ENCODE data around the gene MAP3K3.

MAP3K3 gene

DNA sequence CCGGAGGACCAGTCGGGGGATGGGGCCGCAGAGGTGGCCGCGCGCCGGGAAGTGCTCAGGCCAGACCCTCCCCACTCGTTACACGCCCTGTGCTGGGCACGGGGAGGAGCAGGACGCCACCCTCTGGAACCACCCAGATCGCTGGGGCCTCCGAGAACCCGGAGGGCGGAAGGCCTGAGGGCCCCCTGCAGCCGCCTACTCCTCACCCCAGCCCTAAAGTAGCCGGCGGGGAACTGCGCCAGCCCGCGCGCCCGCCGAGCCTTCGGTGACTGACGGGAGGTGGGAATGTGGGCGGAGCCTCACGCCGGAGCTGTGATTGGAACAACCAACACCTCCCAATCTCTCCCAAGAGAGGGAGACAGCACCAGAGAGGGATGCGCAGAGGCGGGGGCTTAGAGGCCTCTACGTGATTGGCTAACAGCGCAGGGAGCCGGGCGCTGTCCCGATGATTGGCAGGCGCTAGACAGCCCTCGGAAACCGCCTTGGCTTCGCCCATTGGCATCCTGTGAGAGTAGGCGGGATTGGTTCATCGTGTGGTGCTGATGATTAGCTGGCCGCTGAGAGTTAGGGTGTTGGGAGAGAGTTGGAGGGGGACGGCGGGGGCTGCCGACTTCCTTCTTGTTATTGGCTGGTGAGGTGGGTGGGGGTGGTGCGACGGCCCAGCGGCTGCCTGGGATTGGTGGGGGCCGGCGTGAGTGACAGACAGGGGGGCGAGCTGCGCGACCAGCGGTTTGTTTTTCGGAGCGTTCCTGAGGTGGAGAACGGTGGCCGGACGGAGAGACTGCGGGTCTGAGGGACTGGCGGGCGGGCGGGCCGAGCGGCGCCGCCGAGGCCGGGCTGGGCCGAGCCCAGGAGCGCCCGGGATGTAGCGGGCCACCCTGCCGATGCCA lies at the start of gene MAP3K3:
MAP3K3 (plus strand) TSS at position 734 of the 890 bp plus-strand sequence. CDS start 343 bp downstream, outside the sequence.
- DNase-seq (ENCODE audit: low read depth in 2 of 3, low spot score in 2 of 3): peak; percentile 80 to 93 (median 84)

DNA sequence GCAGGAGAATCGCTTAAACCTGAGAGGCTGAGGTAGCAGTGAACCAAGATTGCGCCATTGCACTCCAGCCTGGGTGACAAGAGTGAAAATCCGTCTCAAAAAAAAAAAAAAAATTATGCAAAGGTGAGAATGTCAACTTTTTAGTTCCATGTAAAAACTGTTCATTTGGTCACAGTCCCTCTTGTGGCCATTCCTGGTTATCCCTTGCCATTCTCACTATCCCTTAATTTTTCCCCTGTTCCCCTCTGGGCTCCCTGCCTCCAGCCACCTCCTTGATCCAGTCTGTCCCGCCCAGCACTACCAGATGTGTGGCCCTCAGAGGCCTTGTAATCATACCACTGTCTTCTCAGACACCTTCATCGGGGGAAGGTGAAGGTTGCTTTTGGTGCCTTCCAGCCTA lies 48.6 kb upstream of the MAP3K3 start:
- DNase-seq (ENCODE audit: low read depth in 2 of 3, low spot score in 2 of 3): no peak

DNA sequence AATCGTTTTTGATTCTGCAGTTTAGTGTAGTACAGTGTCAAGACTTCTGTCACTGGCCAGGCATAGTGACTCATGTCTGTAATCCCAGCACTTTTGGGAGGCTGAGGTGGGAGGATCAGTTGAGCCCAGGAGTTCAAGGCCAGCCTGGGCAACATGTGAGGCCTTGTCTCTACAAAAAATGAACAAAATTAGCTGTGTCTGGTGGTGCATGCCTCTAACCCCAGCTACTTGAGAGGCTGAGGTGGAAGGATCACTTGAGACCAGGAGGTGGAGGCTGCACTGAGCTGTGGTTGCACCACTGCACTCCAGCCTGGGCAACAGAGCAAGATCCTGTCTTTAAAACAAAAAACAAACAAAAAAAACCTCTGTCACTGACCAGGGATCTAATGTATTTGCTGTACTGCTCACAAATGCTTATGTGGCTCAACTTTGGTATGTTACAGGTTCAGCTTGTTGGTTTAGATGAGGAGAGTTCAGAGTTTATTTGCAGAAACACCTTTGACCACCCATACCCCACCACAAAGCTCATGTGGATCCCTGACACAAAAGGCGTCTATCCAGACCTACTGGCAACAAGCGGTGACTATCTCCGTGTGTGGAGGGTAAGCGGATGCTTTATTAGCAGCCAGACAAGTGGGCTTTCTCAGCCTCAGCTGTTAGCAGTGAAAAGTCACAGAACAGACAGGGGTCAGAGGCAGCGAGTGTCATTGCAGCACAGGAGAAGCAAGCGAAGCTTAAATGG lies 44.0 kb upstream of the MAP3K3 start:
- DNase-seq (ENCODE audit: low read depth in 2 of 3, low spot score in 2 of 3): no peak

DNA sequence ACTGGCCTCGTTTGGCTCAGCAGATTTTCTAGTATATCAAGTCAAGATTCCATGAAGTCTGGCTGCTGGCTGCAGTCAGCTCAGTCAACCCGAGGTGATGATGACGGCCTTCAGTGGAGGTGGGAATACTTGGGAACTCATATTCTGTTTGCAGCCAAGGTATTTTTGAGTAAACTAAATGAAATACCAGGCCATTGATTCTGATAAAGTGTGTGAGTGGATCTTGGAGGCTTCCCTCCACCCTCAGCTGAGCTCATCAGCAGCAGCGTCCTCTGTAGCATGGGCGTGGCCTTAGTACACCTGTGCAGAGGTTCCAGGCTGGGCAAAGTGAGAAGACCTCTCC lies 43.5 kb upstream of the MAP3K3 start:
- DNase-seq (ENCODE audit: low read depth in 2 of 3, low spot score in 2 of 3): no peak

DNA sequence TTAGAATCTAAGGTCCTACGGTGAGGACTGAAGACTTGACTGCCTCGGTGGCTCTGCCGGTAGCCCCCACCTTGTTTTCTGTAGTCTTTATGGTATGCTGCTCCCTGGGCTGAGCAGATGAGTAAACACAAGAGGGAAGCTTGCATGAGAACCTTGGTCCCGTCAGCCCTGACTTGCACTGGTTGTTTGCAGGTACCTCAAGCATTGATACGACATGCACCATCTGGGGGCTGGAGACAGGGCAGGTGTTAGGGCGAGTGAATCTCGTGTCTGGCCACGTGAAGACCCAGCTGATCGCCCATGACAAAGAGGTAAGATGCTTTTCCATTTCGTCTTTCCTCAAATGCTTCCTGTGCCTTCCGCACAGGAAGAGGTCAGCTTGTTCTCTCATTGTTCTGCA lies 42.6 kb upstream of the MAP3K3 start:
- DNase-seq (ENCODE audit: low read depth in 2 of 3, low spot score in 2 of 3): no peak

DNA sequence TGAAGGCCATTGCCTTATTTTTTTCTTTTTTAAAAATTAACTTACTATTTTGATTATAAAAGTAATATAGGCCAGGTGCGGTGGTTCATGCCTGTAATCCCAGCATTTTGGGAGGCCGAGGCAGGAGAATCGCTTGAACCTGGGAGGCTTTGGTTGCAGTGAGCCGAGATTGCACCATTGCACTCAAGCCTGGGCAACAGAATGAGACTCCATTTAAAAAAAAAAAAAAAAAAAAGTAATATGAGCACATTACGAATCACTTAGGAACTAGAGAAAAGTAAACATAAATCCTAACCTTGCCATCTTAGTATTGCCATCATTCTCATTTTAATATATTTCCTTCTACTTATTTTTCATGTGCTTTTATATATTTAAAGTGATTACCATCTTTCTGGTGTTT lies 34.4 kb upstream of the MAP3K3 start:
- DNase-seq (ENCODE audit: low read depth in 2 of 3, low spot score in 2 of 3): no peak

DNA sequence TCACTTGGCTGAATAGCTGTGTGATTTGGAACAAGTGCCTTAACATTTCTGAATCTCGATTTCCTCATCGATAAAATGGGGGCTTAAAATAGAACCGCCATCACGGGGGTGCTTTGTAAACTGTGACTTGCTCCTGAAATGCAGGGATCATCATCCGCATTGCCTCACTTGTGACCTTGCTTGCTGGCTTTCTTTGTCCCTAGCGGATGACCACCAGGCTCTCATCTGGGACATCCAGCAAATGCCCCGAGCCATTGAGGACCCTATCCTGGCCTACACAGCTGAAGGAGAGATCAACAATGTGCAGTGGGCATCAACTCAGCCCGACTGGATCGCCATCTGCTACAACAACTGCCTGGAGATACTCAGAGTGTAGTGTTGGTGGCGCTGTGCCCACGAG lies 33.4 kb upstream of the MAP3K3 start:
- no peak for DNase-seq (ENCODE audit: low read depth in 2 of 3, low spot score in 2 of 3)

DNA sequence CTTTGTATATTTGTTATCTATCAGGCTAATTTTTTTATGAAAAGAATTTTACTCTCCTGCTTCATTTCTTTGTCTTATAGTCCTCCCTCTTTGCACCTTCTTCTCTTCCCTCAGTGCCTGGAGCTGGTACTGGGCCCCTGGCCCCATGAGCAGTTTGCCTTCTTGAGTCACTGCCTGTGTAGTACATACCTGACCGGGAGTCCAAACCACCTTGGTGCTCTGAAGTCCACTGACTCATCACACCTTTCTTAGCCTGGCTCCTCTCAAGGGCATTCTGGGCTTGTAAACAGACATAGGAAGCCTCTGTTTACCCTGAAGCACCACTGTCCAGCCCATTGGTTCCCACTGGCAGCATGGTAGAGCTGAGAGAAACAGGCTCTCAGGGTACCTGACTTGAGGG lies 32.6 kb upstream of the MAP3K3 start:
- no peak for DNase-seq (ENCODE audit: low read depth in 2 of 3, low spot score in 2 of 3)

DNA sequence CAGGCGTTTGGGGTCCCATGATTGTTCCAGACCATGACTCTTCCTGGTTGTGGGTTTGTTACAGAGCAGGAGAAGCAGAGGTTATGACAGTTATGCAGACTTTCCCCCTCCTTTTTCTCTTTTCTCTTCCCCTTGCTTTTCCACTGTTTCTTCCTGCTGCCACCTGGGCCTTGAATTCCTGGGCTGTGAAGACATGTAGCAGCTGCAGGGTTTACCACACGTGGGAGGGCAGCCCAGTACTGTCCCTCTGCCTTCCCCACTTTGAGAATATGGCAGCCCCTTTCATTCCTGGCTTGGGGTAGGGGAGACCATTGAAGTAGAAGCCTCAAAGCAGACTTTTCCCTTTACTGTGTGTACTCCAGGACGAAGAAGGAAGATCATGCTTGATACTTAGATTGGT lies 29.4 kb upstream of the MAP3K3 start:
- DNase-seq (ENCODE audit: low read depth in 2 of 3, low spot score in 2 of 3): no peak

DNA sequence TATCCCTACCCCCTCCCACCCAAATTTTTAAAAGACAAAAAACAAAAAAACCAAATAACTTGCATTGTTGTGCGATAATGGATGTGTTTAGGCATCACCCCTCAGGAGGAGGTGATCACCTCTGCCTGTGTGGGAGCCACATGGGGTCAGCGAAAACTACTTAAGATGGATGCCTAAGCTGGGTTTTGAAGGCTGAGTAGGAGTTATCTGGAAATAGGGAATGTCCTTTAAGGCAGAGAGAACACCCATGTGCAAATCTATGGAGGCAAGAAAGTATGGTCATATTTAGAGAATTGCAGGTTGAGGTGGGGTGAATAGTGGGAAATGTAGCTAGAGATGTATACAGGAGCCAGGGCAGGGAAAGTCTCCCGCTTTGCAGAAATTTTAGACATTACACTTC lies 27.1 kb upstream of the MAP3K3 start:
- no peak for DNase-seq (ENCODE audit: low read depth in 2 of 3, low spot score in 2 of 3)

DNA sequence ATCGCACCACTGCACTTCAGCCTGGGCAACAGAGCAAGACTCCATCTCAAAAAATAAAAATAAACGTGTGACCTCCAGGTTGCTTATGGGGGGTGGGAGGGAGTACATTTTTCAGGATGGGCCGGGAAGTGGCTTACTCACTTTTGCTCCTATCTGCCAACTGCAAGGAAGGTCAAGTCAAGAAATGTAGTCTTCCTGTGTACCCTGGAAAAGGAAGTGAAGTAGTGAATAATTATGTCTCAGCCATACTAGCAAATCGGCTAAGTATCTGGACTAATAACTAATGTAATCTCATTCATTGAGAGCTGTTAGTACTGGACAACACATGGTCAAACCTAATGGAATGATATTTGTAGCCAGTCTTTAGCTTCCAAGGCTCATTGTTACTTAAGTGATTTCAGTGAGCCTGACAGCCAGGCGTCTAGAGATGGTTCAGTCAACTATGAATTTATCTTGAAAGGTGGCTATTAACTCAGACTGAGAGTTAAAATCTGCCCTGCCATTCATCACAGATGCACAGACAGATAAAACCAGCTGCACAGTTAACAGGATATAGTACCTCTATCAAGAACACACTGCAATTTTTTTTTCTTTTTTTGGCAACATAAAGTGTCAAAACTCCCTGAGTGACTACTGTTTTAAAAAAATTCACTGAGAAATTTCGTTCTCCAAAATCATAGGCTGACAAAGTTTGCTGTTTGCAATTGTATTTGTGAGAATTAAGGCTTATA lies 25.2 kb upstream of the MAP3K3 start:
- DNase-seq (ENCODE audit: low read depth in 2 of 3, low spot score in 2 of 3): no peak

DNA sequence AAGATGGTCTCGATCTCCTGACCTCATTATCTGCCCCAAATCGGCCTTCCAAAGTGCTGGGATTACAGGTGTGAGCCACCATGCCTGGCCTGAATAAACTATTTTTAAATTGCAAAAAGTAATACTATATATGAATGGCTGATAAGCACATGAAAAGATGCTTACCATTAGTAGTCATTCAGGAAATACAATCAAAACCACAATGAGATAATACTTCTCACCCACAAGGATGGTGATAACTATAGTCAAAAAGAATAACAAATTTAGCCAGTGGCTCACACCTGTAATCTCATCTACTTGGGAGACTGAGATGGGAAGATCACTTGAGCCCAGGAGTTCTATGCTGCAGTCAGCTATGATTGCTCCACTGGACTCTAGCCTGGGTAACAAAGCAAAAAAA lies 23.9 kb upstream of the MAP3K3 start:
- no peak for DNase-seq (ENCODE audit: low read depth in 2 of 3, low spot score in 2 of 3)

DNA sequence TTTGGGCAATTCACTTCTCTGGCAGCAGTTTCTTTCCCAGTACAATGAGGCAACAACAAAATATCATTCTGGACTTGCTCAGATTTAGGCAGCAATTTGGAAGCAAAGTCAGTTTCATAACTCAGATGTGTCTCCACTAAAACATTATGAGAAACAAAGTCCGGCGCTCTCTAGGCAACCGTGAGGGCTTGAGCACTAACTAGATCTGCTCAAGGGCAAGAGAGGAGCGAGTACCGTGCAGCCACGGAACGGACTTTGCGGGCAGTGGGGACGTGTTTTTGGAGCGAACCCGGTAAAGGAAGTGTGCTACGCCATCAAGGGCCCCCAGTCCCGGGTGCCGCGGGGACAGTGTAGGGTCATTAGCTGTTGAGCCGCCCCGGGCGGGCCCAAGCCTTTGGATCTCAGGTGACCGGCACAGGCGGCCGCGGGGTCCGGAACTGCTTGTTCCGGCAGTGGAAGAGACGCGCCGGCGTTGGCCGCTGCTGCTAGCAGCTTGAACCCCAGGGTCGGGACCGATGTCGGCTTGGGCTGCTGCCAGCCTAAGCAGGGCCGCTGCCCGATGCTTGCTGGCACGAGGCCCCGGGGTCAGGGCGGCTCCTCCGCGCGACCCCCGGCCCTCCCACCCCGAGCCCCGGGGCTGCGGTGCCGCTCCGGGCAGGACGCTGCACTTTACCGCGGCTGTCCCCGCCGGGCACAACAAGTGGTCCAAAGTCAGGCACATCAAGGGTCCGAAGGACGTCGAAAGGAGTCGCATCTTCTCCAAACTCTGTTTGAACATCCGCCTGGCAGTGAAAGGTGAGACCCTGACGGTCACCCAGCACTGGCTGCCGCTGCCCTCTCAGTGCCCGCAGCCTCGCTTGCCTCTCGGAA lies 21.4 kb upstream of the MAP3K3 start, which contains the start of gene TACO1:
TACO1 (plus strand) TSS at position 327 of the 870 bp plus-strand sequence; CDS start at position 516, 189 bp downstream.
- peak; percentile 63 to 72 (median 69) for DNase-seq (ENCODE audit: low read depth in 2 of 3, low spot score in 2 of 3)

DNA sequence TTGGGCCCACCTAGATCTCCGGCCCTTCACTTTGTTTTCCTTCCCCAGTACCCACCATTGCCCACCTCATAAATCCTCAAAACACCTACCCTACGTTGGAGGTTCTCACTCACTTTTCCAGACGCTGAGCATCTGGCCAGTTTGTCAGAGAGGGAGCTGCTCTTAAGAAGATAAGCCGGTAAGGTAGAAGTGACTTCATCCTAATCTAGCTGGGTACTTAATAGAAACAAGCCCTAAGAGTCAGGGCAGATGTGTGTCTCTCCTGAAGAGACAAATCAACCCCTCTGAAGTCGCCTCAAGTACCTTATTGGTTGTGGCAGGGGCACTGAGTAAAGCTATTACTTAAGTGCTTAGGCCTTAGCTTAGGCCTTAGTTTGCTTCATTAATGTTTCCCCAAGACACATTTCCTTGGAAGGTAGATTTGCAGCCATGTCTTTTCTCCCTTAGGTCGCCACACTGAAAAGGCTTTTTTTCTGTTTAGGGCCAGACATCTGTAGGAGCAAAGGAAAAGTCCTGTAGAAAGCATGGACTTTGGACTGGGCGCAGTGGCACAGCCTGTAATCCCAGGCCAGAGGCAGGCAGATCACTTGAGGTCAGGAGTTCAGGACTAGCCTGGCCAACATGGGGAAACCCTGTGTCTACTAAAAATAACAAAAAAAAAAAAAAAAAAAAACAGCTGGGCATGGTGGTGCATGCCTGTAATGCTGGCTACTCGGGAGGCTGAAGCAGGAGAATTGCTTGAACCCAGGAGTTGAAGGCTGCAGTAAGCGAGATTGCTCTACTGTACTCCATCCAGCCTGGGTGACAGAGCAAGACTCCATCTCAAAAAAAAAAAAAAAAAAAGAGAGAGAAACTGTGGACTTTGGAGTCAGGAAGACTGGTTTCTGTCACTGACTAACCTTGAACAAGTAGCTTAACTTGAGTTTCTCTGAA lies 20.5 kb upstream of the MAP3K3 start:
- no peak for DNase-seq (ENCODE audit: low read depth in 2 of 3, low spot score in 2 of 3)

DNA sequence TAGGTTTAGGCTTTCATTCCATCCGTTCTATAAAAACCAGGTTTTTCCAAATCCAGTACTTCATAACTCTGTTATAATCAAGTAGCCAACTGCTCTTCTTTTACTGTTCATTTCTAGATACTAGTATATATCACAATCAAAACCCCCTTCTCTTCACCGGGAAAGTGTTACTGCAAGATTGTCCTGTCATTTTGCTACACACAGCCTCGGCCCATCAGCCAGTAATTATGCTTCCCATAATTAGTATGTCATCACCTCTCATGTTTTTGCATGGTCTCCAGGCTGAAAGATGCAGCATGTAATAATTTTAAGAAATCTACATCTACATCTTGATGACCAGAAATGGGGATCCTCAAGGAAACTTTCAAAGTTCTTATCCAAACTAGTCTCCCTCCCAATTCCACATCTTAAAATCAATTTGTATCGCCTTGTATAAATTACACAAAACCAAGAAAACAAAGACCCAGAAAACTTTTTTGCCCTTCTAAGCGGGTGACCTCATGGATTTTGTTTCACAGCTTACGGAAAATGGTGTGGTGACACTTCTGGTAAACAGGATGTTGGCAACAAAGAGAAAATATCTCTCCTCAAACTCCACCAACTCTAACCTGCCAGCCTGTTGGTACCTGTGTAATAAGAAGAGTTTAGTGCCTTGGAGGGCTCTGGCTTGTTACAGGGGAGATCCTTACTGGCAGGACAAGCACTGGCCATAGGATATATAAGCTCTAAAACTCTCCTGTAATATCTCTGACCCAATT lies 12.2 kb upstream of the MAP3K3 start:
- DNase-seq (ENCODE audit: low read depth in 2 of 3, low spot score in 2 of 3): no peak

DNA sequence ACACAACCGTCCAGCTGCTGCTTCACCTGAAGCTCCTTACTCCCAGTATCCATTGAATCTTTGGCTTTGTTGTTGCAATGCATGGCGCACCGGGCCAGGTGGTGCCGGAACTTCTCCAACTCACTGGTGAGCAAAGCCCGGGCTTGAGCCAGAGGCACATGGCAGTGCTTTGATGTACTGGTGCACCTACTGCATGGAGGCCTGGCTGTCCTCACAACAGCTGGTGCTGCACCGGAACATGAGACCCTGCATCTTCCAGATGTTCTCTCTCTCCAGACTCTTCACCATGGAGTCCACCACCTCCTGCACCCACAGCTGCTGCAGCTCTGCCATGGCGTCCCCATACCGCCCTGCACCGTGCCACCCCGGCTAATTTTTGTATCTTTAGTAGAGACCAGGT lies 11.4 kb upstream of the MAP3K3 start:
- DNase-seq (ENCODE audit: low read depth in 2 of 3, low spot score in 2 of 3): no peak

DNA sequence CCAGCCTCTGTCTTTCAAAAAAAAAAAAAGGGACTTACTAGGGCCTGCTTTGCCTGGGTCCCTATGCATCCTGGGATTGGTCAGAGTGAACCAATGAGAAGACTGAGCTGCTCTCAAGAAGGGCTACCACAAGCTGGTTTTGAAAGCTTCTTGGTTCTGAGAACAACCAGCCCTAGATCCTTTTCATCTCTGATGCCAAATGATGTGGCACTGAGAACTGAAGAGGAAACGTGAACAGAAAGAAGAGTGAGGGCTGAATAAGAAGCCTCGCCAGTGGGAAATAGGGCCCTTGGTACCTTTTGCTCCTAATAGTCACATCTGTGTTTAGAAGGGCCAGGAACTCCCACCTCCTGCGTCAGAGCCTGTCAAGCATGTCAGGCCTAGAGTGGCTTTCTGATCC lies 10.9 kb upstream of the MAP3K3 start:
- no peak for DNase-seq (ENCODE audit: low read depth in 2 of 3, low spot score in 2 of 3)

DNA sequence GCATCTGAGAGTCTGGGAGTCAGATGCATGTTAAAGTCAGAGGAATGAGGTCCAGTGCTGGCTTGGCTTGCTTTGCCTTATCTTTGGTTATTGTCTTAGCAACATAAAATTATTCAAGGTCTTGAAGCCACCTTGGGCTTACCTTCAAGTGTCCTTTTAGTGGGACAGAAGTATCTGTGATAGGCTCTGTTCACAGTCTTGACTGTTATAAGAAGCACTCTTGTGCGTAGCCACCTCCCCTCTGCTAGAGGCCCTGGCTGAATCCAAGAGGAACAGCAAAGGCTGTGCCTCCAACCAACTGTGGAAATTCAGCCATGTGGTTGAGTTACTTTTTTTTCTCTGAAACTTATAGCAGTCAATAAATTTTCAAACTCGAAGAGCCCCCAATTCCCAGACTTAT lies 8.6 kb upstream of the MAP3K3 start:
- DNase-seq (ENCODE audit: low read depth in 2 of 3, low spot score in 2 of 3): no peak

DNA sequence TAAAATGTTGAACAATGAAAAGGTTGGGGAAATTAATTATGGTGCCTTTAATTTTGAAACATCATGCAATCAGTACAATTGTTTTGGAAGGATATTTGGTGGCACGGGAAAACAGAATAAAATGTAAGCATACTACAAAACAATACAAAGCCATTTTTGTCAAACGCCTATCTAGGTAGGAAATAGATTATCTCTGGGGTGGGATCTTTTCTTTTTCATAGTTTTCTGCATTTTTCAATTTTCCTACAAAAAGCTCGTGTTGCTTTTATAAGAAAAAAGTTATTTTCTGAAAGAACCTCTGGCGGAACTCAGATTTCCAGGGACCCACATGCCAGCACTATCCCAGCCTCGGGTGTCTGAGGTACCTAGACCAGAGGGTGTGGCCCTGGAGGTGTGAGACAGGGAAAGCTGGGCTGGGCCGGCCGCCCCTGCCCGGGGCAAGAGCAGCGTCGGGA lies 961 bp upstream of the MAP3K3 start:
- DNase-seq (ENCODE audit: low read depth in 2 of 3, low spot score in 2 of 3): no peak
